Limb (tissue), 2 donors: Measurements from ENCODE around the gene LIMS1.
"Not testable (repeated sequence)": the region's sequence is repeated elsewhere in the genome, so short reads cannot be mapped to it uniquely, and the experiment has no call there.

ENCODE experiments used
- DNase-seq, 2 donors: peaks; one replicate each; pipeline ENCODE4 v3.0.0-alpha.2; 2016; ENCODE audit errors: extremely low spot score in 2 of 2

The LIMS1 gene

GRCh38 chr2:108662207-108662612 is 127.9 kb downstream of the LIMS1 start:
- not testable (repeated sequence) for DNase-seq

- DNase-seq, result not testable (repeated sequence)
Observed at GRCh38 chr2:108663346-108663745, 129.1 kb downstream of the LIMS1 start.

DNA sequence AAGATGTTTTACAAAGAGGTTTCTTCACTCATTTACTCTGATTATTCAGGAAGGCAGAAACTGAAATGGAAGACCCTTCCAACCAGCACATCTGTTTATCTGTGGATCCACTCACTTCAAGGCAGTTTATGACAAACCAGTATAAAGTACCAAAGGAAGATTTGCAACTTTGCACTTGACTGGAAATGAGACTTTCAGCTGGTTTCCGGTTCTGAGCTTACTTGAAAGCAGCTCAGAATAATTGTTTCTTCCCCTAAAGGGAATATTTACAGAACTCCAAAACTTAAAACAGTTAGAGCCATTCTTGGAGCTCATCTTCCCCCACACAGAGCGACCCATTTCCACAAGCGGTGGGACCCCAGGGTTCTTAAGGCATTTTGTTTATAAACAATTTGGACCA is 129.8 kb downstream of the LIMS1 start:
- DNase-seq, result not testable (repeated sequence)

DNA sequence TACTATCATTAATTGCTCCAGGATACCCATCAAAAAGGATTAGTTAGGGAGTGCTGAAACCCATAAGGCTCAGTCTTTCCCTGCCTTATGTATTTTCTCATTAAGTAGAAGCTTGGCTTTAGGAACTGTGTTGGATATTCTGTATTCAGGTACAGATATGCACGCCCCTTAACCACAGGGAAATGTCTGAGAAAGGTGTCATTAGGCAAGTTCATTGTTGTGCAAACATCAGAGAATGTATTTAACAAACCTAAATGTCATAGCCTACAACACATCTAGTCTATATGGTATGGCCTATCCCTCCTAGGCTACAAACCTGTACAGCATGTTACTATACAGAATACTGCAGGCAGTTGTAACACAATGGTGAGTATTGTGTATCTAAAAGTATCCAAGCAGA is 130.7 kb downstream of the LIMS1 start:
- DNase-seq, result not testable (repeated sequence)

DNA sequence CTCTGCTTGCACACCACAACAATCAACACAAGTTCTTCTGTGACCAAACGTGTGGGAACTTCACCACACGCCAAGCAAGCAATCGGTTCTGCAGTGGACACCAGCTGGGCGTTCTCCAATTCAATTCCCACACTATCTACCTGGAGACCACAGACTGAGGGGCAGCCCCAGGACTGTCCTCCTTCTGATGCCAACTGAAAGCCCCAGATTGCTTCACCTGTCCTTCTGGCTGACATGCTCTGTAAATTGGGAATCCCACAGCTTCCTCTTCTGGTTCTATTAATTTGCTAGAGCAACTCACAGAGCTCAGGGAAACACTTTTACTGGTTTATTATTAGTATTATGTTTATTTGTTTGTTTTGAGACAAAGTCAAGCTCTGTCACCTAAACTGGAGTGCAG is 131.7 kb downstream of the LIMS1 start:
- not testable (repeated sequence) for DNase-seq

DNA sequence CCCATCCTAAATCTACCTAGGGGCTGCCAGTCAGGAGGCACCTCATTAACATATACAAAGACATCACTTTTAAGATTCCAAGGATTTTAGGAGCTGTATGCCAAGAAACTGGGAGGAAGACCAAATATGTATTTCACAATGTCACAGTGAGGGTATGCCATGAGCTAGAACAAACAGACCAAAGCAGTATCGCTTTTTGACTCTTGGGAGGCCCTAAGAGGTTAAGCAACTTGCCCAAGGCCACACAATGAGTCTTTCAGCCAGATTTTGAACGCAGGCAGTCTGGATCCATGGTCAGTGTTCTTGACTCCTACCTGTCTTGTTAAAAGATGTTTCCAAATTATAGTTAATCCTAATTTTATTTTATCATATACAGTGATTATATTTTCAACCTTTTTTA is 132.9 kb downstream of the LIMS1 start:
- DNase-seq, result not testable (repeated sequence)

GRCh38 chr2:108670282-108670681 is 136.0 kb downstream of the LIMS1 start:
- DNase-seq, result not testable (repeated sequence)

DNA sequence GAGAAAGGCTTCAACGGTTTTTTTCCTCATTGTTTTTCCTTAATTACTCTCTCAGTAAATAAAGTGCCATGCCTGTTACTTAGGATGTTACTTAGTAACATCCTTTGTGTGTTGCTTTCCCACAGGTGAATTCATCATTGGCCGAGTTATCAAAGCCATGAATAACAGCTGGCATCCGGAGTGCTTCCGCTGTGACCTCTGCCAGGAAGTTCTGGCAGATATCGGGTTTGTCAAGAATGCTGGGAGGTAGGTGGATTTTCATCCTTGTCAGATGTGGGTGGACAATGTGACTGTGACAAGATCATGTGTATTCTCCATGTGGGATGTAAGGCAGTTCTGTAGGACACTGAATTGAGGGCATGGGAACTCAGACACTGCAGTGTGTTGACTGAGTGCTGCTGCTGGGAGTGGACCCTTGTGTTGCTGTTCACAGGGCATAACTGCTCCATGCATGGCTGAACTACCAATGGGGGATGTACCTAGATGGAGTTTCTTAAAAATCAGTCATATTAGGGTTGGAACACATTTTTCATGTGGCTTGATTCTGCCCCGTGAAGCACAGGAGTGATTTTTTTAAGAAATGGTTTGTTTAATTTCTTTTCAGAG is 138.0 kb downstream of the LIMS1 start:
- not testable (repeated sequence) for DNase-seq

- DNase-seq, result not testable (repeated sequence)
Observed at GRCh38 chr2:108676522-108676921, 142.3 kb downstream of the LIMS1 start.

- not testable (repeated sequence) for DNase-seq
Observed at GRCh38 chr2:108677239-108677744, 143.0 kb downstream of the LIMS1 start.

DNA sequence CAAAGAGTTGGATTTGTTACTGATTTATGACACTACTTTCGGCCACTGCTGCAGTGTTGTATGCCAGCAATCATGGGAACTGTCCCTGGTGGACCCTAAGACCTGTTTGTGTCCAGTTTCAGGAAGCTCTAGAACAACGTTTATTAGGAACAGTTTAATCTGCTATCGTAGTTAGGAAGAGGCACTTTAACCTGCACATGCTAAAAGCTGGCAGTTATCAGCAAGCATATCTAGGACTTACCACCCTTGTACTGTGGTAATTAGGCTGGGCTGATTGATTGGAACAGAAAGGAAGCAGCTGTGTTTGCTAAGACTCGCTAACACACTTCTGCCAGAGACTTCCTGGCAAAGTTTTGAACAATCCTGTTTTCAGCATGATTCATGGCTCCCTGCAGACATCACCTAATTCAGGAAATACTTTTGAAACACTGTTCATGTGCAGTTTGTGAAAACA is 144.0 kb downstream of the LIMS1 start:
- not testable (repeated sequence) for DNase-seq

GRCh38 chr2:108680805-108681204 is 146.5 kb downstream of the LIMS1 start:
- not testable (repeated sequence) for DNase-seq

DNA sequence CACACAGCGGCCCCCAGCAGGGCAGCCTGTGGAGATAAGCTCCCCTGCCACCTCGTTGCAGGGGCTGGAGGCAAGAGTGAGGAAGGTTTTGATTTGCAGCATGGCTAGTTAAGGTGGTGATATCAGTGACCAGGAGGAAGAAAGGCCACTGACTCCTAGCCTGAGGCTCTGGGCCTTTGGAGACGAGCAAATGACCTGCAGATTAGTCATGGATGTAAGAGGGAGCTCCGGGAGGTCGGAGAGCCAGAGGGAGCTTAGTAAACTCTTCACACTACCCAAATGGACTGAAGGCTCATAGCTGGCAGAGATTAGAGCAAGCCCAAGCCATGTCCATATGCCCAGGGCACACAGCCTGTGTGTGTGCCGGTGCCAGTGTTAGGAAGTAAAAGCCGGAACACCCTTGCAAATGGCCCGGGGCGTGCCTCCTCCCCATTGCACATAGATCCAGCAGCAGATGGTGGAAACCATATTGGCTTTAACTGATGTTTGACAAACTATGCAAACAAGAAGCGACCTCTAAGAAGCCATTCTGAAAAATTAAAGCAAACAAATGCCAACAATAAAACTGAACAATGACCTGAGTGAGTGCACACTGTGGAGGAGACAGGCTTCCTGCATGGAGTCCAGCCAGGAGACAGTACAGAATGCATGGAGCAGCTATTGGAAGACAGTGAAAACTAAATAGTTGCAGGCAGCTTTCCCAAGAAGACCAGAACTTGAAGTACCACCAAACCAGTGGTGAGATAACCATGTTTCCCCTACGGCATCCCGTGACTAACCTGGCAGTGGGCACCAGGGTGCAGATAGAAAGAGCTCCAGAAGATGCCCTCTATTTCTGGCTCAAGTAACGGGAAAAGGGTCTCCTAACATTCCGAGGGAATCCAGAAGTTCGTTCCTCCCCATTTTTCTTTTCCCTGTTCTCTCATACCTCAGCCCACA is 154.8 kb downstream of the LIMS1 start:
- not testable (repeated sequence) for DNase-seq

DNA sequence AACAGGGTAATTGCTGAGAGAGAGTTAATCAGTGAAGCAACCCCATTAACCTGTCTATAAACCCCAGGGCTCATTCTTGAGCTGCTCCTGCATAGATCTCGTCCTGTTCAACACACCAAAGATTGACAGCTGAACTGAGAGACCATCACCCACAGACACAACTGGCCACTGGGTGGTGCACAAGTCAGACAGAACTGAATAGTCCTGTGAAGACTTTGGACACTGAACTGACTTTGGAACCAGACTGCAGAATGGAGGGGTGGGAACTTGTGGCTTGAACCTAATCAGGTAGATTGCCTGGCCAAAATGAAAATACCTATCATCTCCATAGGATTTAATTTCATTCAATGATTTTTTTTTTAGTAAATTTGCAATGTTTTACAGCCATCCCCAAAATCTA is 155.7 kb downstream of the LIMS1 start:
- DNase-seq, result not testable (repeated sequence)

DNA sequence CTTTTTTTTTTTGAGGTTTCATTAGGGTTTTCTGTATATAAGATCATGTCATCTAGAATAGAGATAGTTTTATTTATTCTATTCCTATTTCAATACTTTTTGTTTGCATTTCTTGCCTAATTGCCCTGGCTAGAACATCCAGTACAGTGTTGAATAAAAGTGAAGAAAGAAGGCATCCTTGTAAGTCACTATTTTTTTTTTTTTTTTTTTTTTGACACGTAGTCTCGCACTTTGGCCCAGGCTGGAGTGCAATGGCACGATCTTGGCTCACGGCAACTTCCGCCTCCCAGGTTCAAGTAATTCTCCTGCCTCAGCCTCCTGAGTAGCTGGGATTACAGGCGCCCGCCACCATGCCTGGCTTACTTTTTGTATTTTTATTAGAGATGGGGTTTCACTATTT is 157.2 kb downstream of the LIMS1 start:
- DNase-seq, result no peak

GRCh38 chr2:108701208-108701607 is 166.9 kb downstream of the LIMS1 start:
- DNase-seq, result no peak

DNA sequence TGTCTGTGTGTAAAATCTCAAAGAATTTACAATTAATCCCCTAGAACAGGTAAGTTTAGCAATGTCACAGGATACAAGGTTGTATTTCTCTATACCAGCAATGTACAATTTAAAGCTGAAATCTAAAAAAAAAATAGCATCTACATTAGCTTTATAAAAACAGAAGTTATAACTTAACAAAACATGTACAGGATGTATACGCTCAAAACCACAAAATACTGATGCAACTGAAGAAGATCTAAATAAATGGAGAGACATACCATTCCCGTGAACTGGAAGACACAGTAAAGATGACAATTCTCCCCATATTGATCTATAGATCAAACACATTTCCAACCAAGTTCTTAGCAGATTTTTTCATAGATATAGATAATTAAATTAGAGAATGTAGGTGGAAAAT is 167.5 kb downstream of the LIMS1 start:
- DNase-seq, result no peak

- no peak for DNase-seq
Observed at GRCh38 chr2:108704871-108705270, 170.6 kb downstream of the LIMS1 start.

DNA sequence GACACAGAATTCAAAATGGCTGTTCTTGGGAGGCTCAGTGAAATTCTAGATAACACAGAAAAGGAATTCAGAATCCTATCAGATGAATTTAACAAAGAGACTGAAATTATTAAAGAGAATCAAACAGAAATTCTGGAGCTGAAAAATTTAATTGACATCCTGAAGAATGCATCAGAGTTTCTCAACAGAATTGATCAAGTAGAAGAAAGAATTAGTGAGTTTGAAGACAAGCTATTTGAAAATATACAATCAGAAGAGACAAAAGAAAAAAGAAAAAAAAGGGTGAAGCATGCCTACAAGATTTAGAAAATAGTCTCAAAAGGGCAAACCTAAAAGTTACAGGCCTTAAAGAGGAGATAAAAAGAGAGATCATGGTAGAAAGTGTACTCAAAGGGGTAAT is 173.0 kb downstream of the LIMS1 start:
- DNase-seq, result no peak

- DNase-seq, result not testable (repeated sequence)
Observed at GRCh38 chr2:108716971-108717370, 182.7 kb downstream of the LIMS1 start.

DNA sequence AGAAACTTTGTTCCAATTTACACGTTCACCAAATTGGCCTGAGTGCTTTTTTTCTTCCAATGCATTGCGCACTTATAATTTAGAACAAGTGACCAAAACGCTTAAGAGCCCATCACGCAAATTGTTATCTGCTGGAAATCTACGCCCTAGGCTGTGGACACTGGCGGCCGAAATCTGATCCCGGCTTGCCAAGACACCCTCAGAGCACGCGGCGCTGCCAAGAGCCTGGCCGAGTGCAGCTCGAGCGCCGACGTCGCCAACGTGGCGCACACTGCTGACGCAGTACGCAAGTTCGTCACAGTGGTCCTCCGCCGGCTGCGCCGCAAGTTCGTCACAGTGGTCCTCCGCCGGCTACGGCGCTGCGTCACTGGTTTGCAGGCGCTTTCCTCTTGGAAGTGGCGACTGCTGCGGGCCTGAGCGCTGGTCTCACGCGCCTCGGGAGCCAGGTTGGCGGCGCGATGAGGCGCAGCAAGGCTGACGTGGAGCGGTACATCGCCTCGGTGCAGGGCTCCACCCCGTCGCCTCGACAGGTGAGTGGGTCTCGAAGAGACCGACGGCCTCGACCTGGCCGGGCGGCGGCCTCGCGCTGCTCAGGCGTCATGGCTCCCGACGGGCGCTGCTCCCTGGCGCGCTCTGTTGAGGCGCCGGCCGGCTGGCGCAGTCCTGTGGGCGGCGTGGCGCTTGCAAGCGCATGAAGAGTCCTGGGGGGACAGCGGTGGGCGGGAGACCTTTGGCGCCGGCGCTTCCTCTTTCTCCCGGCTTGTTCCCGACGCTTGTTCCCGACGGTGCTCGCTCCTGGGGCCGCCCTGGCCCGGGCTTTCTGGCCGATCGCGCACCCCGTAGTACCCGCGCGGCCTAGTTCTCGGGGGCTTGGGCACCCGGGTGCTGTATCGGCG is 185.1 kb downstream of the LIMS1 start, which contains the start of gene RANBP2:
Gene RANBP2, plus strand, starts transcription at position 334 of the 896 bp plus-strand sequence. Its CDS starts 125 bp downstream, at position 459.
- DNase-seq, result peak; percentile 97
